H1 (cell line): ENCODE data around the gene SCN1B. TPM values are rescaled to one million over a fixed set of nuclear protein-coding genes. Genes with fewer than 3 reads are reported as not detected.

Experiments used
- CBX8 ChIP-seq: fragments of 300-800, 300-1000 bp; sonication (generic); IDR thresholded peaks from 2 replicates; pipeline ENCODE4 v1.7.1; 2016; ENCODE audit warnings: low read depth, low read length, borderline replicate concordance
- CHD1 ChIP-seq: IDR thresholded peaks from 2 replicates; pipeline ENCODE4 v1.6.1; 2012; ENCODE audit warnings: low read depth, low read length, improper control_type of control experiment
- GABPA ChIP-seq: IDR thresholded peaks from 2 replicates; pipeline ENCODE4 v1.6.1; 2011; ENCODE audit warnings: mild to moderate bottlenecking, low read length, moderate library complexity, borderline replicate concordance; ENCODE audit not compliant: insufficient read depth
- GTF2F1 ChIP-seq: IDR thresholded peaks from 2 replicates; pipeline ENCODE4 v1.6.1; 2012; ENCODE audit warnings: low read depth, low read length, improper control_type of control experiment, borderline replicate concordance
- PHF8 ChIP-seq: fragments of 200-600 bp; sonication (generic); conservative IDR thresholded peaks from 2 replicates; pipeline ENCODE4 v1.7.1; 2012; ENCODE audit warnings: low read depth, mild to moderate bottlenecking, inconsistent platforms, low read length, moderate library complexity
- RNF2 ChIP-seq: fragments of 200-900, 300-1000 bp; sonication (generic); IDR thresholded peaks from 2 replicates; pipeline ENCODE4 v1.7.1; 2016; ENCODE audit warnings: borderline replicate concordance, low read depth, mild to moderate bottlenecking, antibody characterized with exemption, low read length; ENCODE audit not compliant: poor library complexity, severe bottlenecking; ENCODE audit errors: missing control alignments
- SUZ12 ChIP-seq: fragments of 200-600 bp; sonication (generic); IDR thresholded peaks from 2 replicates; pipeline ENCODE4 v1.6.1; 2012; ENCODE audit warnings: mild to moderate bottlenecking, inconsistent platforms, low read length, moderate library complexity, mixed read lengths
- polyA plus RNA-seq, 7 experiments: library from polyadenylated mRNA; depleted of rRNA in 3 of 7; stranded (reverse) in 5 of 7; unstranded in 2 of 7; fragments of >200 nt in 5 of 7; fragments of 200-250 nt in 2 of 7; gene quantifications; 1 replicate in 5 of 7; 2 replicates in 1 of 7; 4 replicates in 1 of 7; pipeline versions ENCODE4 v1.2.1 to v1.2.3, GENCODE V29; 2011 to 2013; ENCODE audit warnings: missing spikeins in 2 of 7, mixed read lengths in 2 of 7
- total RNA-seq: library from RNA; stranded (reverse); fragmentation: NEBNext Ultra II Directional; extraction: Animal tissue kit (Norgen Biotek cat#: 25700); gene quantifications from 2 replicates; pipeline ENCODE4 v1.2.1, GENCODE V29; 2021
- TF ChIP-seq, protein P1 (sequence below): fragments of 300-600 bp; sonication (generic); IDR thresholded peaks from 2 replicates; pipeline ENCODE4 v1.7.1; 2012; ENCODE audit warnings: low read length, moderate library complexity, mild to moderate bottlenecking, inconsistent platforms; ENCODE audit not compliant: insufficient replicate concordance

Gene SCN1B
- total and polyA plus RNA-seq, 2 of the 8 experiments (the other 6 are each of a cell fraction or from before 2014, with no cell fraction given), result 3.1 to 3.5 TPM

GRCh38 chr19:35034588-35035382 lies 4.5 kb downstream of the SCN1B start (continued):
- TF ChIP-seq, protein P1, sequence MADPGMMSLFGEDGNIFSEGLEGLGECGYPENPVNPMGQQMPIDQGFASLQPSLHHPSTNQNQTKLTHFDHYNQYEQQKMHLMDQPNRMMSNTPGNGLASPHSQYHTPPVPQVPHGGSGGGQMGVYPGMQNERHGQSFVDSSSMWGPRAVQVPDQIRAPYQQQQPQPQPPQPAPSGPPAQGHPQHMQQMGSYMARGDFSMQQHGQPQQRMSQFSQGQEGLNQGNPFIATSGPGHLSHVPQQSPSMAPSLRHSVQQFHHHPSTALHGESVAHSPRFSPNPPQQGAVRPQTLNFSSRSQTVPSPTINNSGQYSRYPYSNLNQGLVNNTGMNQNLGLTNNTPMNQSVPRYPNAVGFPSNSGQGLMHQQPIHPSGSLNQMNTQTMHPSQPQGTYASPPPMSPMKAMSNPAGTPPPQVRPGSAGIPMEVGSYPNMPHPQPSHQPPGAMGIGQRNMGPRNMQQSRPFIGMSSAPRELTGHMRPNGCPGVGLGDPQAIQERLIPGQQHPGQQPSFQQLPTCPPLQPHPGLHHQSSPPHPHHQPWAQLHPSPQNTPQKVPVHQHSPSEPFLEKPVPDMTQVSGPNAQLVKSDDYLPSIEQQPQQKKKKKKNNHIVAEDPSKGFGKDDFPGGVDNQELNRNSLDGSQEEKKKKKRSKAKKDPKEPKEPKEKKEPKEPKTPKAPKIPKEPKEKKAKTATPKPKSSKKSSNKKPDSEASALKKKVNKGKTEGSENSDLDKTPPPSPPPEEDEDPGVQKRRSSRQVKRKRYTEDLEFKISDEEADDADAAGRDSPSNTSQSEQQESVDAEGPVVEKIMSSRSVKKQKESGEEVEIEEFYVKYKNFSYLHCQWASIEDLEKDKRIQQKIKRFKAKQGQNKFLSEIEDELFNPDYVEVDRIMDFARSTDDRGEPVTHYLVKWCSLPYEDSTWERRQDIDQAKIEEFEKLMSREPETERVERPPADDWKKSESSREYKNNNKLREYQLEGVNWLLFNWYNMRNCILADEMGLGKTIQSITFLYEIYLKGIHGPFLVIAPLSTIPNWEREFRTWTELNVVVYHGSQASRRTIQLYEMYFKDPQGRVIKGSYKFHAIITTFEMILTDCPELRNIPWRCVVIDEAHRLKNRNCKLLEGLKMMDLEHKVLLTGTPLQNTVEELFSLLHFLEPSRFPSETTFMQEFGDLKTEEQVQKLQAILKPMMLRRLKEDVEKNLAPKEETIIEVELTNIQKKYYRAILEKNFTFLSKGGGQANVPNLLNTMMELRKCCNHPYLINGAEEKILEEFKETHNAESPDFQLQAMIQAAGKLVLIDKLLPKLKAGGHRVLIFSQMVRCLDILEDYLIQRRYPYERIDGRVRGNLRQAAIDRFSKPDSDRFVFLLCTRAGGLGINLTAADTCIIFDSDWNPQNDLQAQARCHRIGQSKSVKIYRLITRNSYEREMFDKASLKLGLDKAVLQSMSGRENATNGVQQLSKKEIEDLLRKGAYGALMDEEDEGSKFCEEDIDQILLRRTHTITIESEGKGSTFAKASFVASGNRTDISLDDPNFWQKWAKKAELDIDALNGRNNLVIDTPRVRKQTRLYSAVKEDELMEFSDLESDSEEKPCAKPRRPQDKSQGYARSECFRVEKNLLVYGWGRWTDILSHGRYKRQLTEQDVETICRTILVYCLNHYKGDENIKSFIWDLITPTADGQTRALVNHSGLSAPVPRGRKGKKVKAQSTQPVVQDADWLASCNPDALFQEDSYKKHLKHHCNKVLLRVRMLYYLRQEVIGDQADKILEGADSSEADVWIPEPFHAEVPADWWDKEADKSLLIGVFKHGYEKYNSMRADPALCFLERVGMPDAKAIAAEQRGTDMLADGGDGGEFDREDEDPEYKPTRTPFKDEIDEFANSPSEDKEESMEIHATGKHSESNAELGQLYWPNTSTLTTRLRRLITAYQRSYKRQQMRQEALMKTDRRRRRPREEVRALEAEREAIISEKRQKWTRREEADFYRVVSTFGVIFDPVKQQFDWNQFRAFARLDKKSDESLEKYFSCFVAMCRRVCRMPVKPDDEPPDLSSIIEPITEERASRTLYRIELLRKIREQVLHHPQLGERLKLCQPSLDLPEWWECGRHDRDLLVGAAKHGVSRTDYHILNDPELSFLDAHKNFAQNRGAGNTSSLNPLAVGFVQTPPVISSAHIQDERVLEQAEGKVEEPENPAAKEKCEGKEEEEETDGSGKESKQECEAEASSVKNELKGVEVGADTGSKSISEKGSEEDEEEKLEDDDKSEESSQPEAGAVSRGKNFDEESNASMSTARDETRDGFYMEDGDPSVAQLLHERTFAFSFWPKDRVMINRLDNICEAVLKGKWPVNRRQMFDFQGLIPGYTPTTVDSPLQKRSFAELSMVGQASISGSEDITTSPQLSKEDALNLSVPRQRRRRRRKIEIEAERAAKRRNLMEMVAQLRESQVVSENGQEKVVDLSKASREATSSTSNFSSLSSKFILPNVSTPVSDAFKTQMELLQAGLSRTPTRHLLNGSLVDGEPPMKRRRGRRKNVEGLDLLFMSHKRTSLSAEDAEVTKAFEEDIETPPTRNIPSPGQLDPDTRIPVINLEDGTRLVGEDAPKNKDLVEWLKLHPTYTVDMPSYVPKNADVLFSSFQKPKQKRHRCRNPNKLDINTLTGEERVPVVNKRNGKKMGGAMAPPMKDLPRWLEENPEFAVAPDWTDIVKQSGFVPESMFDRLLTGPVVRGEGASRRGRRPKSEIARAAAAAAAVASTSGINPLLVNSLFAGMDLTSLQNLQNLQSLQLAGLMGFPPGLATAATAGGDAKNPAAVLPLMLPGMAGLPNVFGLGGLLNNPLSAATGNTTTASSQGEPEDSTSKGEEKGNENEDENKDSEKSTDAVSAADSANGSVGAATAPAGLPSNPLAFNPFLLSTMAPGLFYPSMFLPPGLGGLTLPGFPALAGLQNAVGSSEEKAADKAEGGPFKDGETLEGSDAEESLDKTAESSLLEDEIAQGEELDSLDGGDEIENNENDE, result no peak
- TF ChIP-seq PHF8, result no peak
- TF ChIP-seq RNF2, result no peak
- no peak for TF ChIP-seq SUZ12
- no peak for TF ChIP-seq GABPA
- TF ChIP-seq GTF2F1, result no peak
- TF ChIP-seq CHD1, result no peak
- TF ChIP-seq CBX8, result no peak
